K562 (cell line): ENCODE data around the gene DAPK3. TPM values are rescaled to one million over a fixed set of nuclear protein-coding genes. Genes with fewer than 3 reads are reported as not detected.
"Not testable (repeated sequence)": the region's sequence is repeated elsewhere in the genome, so short reads cannot be mapped to it uniquely, and the experiment has no call there.

Experiments
- ATAC-seq: fragments of 200-7000 bp; cut with Tn5 transposase; 3 replicates; pipeline ENCODE4 v1.9.1; 2020; ENCODE audit warnings: moderate library complexity
- BruUV-seq: library from RNA; stranded (reverse); fragments of 400-500 nt; replicated peaks from 2 replicates; lab custom pipeline; 2021; lab: Mats Ljungman, UMichigan
- CTCF ChIA-PET: fragments of 300-600 bp; formaldehyde crosslinking; extraction: SDS; loops from one replicate; lab custom pipeline; 2021; ENCODE audit warnings: low intra/inter-chr PET ratio; lab: Yijun Ruan, JAX
- POLR2A ChIA-PET: fragments of 300-600, 350-650 bp; sonication (Branson Sonifier 250); formaldehyde crosslinking; extraction: SDS; loops from one replicate; lab custom pipeline; 2021; ENCODE audit warnings: antibody characterized with exemption, inconsistent platforms; lab: Yijun Ruan, JAX
- DNase-seq, 4 experiments: peaks; one replicate each; pipeline versions ENCODE4 v3.0.0 to v3.0.0-alpha.2; 2011 to 2018; ENCODE audit warnings: low spot score in 3 of 4, mixed read lengths in 3 of 4; ENCODE audit errors: extremely low read depth in 1 of 4
- FAIRE-seq: peaks from 2 replicates; lab custom pipeline; 2011; peaks lifted over from hg19 to GRCh38; lab: Jason Lieb, UNC
- H2AFZ ChIP-seq: 2 replicates; pipeline ENCODE4 v1.6.0; 2011; ENCODE audit warnings: low read depth, low read length, control low read depth, inconsistent platforms
- H3K27ac ChIP-seq: fragments of 200-600 bp; 3 replicates; pipeline ENCODE4 v1.8.0; 2011; ENCODE audit warnings: low read depth, mild to moderate bottlenecking, control low read depth, inconsistent platforms, low read length, moderate library complexity, mixed read lengths; ENCODE audit errors: extremely low read depth
- H3K27me3 ChIP-seq, 2 experiments: fragments of 300-600 bp in 1 of 2; 2 replicates in 1 of 2; 3 replicates in 1 of 2; pipeline versions ENCODE4 v1.6.0 to v1.8.0; 2011; ENCODE audit warnings: inconsistent platforms in 2 of 2, low read length in 2 of 2, mild to moderate bottlenecking in 1 of 2, mixed read lengths in 1 of 2, moderate library complexity in 1 of 2; ENCODE audit not compliant: control insufficient read depth in 2 of 2, insufficient read depth in 2 of 2
- H3K36me3 ChIP-seq: fragments of 300-600 bp; 3 replicates; pipeline ENCODE4 v1.8.0; 2011; ENCODE audit warnings: mild to moderate bottlenecking, low read length, inconsistent platforms; ENCODE audit not compliant: control insufficient read depth, insufficient read depth
- H3K4me1 ChIP-seq, 2 experiments: fragments of 200-600 bp in 1 of 2; replicated peaks in 1 of 2; 2 replicates in 1 of 2; 3 replicates in 1 of 2; pipeline versions ENCODE4 v1.5.1 to v1.8.0; 2011; ENCODE audit warnings: inconsistent platforms in 2 of 2, low read length in 2 of 2, mild to moderate bottlenecking in 1 of 2, mixed read lengths in 1 of 2, moderate library complexity in 1 of 2; ENCODE audit not compliant: control insufficient read depth in 2 of 2, insufficient read depth in 2 of 2
- H3K4me2 ChIP-seq: 2 replicates; pipeline ENCODE4 v1.6.1; 2011; ENCODE audit warnings: low read length, control low read depth, inconsistent platforms, mixed read lengths; ENCODE audit not compliant: insufficient read depth
- H3K4me3 ChIP-seq: fragments of 200-600 bp; sonication (generic), shearing (Covaris generic); 2 replicates; pipeline ENCODE4 v1.5.1; 2016; ENCODE audit warnings: control low read depth, inconsistent platforms
- H3K79me2 ChIP-seq: fragments of 200-600 bp; 3 replicates; pipeline ENCODE4 v1.8.0; 2011; ENCODE audit warnings: low read length, inconsistent platforms; ENCODE audit not compliant: control insufficient read depth, insufficient read depth
- H3K9ac ChIP-seq, 2 experiments: 2 replicates each; pipeline versions ENCODE4 v1.6.0 to v1.6.1; 2011; ENCODE audit warnings: low read depth in 2 of 2, low read length in 2 of 2, control low read depth in 1 of 2, inconsistent platforms in 1 of 2, mild to moderate bottlenecking in 1 of 2, mixed read lengths in 1 of 2; ENCODE audit not compliant: insufficient read depth in 1 of 2
- H3K9me1 ChIP-seq: one replicate; pipeline ENCODE4 v1.6.0; 2011; ENCODE audit warnings: inconsistent platforms, mild to moderate bottlenecking, low read length, moderate library complexity; ENCODE audit not compliant: control insufficient read depth, insufficient read depth
- H3K9me3 ChIP-seq: replicated peaks from 2 replicates; pipeline ENCODE4 v1.5.1; 2011; ENCODE audit warnings: low read depth, low read length, inconsistent platforms; ENCODE audit not compliant: control insufficient read depth, insufficient read depth
- H4K20me1 ChIP-seq: replicated peaks from 2 replicates; pipeline ENCODE4 v1.6.1; 2011; ENCODE audit warnings: low read length, inconsistent platforms, mixed read lengths; ENCODE audit not compliant: control insufficient read depth, insufficient read depth
- LCOR ChIP-seq: sonication (generic); formaldehyde crosslinking; IDR thresholded peaks from 2 replicates; pipeline ENCODE4 v1.8.0; 2022; ENCODE audit warnings: mild to moderate bottlenecking, missing genetic modification reagents
- SPI1 ChIP-seq: IDR thresholded peaks from 2 replicates; pipeline ENCODE4 v1.6.1; 2011; ENCODE audit warnings: low read depth, low read length, control low read depth, borderline replicate concordance
- WGBS: fragments of 100-300 bp; shearing (Covaris generic); methylation state at CpG from one replicate; pipeline ENCODE4 v1.1.6; 2016; ENCODE audit warnings: low coverage, mixed read lengths; ENCODE audit not compliant: insufficient coverage; ENCODE audit errors: missing lambda C conversion rate; 5-methylcytosine and 5-hydroxymethylcytosine counted together
- in situ Hi-C: fragments of 300-500 bp; cut with MboI; formaldehyde crosslinking; loops from 4 replicates; pipeline ENCODE4 v1.15.0; 2018; ENCODE audit warnings: inconsistent platforms, mixed read lengths
- intact Hi-C: fragments of 100-400 bp; cut with micrococcal nuclease; formaldehyde crosslinking; loops from 2 replicates; pipeline ENCODE4 v1.14.2; 2022
- polyA plus RNA-seq, 8 experiments: library from polyadenylated mRNA; depleted of rRNA in 4 of 8; stranded (reverse) in 5 of 8; unstranded in 3 of 8; fragments of >200 nt; fragmentation: Nextera tagmentation in 2 of 8; fragmentation: Illumina TruSeq in 1 of 8; extraction: Ambion mirVana in 2 of 8; extraction: Trizol in 1 of 8; gene quantifications; 2 replicates each; pipeline versions ENCODE4 v1.2.1 to v1.2.3, GENCODE V29; 2011 to 2014; ENCODE audit warnings: inconsistent platforms in 1 of 8, missing spikeins in 1 of 8
- total RNA-seq, 7 experiments: library from RNA; depleted of rRNA in 6 of 7; stranded (reverse); fragments of >200 nt in 6 of 7; fragmentation: Illumina TruSeq in 2 of 7; extraction: Trizol in 2 of 7; gene quantifications; 2 replicates each; pipeline versions ENCODE4 v1.2.1 to v1.2.3, GENCODE V29; 2011 to 2021; ENCODE audit warnings: low replicate concordance in 1 of 7

DAPK3 gene
- total and polyA plus RNA-seq, 9 of the 15 experiments (the other 6 are each of a cell fraction or from before 2014, with no cell fraction given), result 0.14 to 63.4 (median 25.0) TPM

- peaks cover 59% of the 10 kb centered on the region; the same call in 1 of the 3 replicates for H3K36me3 ChIP-seq
- in situ Hi-C loops (no loop called here), intact Hi-C loops (no loop called here)
- peaks cover 44% of the 10 kb centered on the region for H4K20me1 ChIP-seq
- DNase-seq (no peak), FAIRE-seq (no peak)
- peak overlapping the region in 1 of 2 experiments; percentile 19; a peak in 1 of 4 replicates for H3K9ac ChIP-seq
- no peaks in the 10 kb centered on the region for H3K27me3 ChIP-seq
- no peak overlapping the region for H3K27ac ChIP-seq
- H3K4me2 ChIP-seq, result no peak overlapping the region
- H2AFZ ChIP-seq, result no peak overlapping the region
- peaks cover 50% of the 10 kb centered on the region for H3K79me2 ChIP-seq
- H3K9me1 ChIP-seq, result no peaks in the 10 kb centered on the region
- ChIA-PET CTCF (no interaction called here), POLR2A (interaction anchor here (0.7 kb wide), 1 partner anchor 234 kb away, joined by 3 read pairs; no protein-coding TSS in a partner anchor)
- no peaks in the 10 kb centered on the region for H3K9me3 ChIP-seq
- no peak overlapping the region for H3K4me3 ChIP-seq
- TF ChIP-seq LCOR (CRISPR knock-in tag) (no peak), SPI1 (0 out of 2 replicates have a peak, but pooled peaks have one; percentile 40)
- TF ChIP-seq, all 486 proteins: peak for 1
- peaks cover 11 to 79% of the 10 kb centered on the region in 2 experiments; a peak in 4 of 5 replicates for H3K4me1 ChIP-seq
- no peak for ATAC-seq
- 84% methylated on average over 26 of the region's 27 CpGs for WGBS
- BruUV-seq, result no TSS peak
Measured at GRCh38 chr19:4012092-4012974, 41.4 kb upstream of the DAPK3 start.

GRCh38 chr19:4011430-4011829 is 40.5 kb upstream of the DAPK3 start:
- H3K9me1 ChIP-seq, H3K4me3 ChIP-seq, H3K27me3 ChIP-seq, DNase-seq, H2AFZ ChIP-seq, ATAC-seq, intact Hi-C loops, CTCF ChIA-PET, BruUV-seq, in situ Hi-C loops, FAIRE-seq, H3K4me2 ChIP-seq, H3K27ac ChIP-seq, H3K9me3 ChIP-seq: not testable (repeated sequence)
- peaks cover 55% of the 10 kb centered on the region; the same call in 1 of the 3 replicates for H3K36me3 ChIP-seq
- peaks cover 54% of the 10 kb centered on the region for H3K79me2 ChIP-seq
- H3K9ac ChIP-seq, result peak overlapping the region in 1 of 2 experiments; percentile 75; a peak in 2 of 4 replicates
- peaks cover 14 to 77% of the 10 kb centered on the region in 2 experiments; a peak in 4 of 5 replicates for H3K4me1 ChIP-seq
- H4K20me1 ChIP-seq, result peaks cover 43% of the 10 kb centered on the region
- POLR2A ChIA-PET, result interaction anchor here (0.6 to 1.8 kb wide), 4 partner anchors 26 to 727 kb away, joined by 3 to 4 read pairs (median 3); partner anchors contain the start of gene EEF2
- WGBS, result 84% methylated on average over 6 of the region's 6 CpGs
